ENCODE measurements around the gene TBL1X. TPM values are rescaled to one million over a fixed set of nuclear protein-coding genes. Genes with fewer than 3 reads are reported as not detected.

The TBL1X gene
- total and polyA plus RNA-seq, 2 of the 8 experiments (the other 6 are each of a cell fraction or from before 2014, with no cell fraction given): 13.3 to 25.6 TPM

- no peak for TF ChIP-seq CHD7 (IDR thresholded peaks at IDR 0.05; ENCODE audit: insufficient replicate concordance, low read length)
- TF ChIP-seq TAF7 (optimal IDR thresholded peaks at IDR 0.05; ENCODE audit: borderline replicate concordance, low read depth, low read length): no peak
- TF ChIP-seq JUND (IDR thresholded peaks at IDR 0.05; ENCODE audit: low read length): no peak
- TF ChIP-seq HDAC2 (IDR thresholded peaks at IDR 0.05; ENCODE audit: borderline replicate concordance in 1 of 2, low read depth in 2 of 2, low read length in 2 of 2): no peak
- TF ChIP-seq GTF2F1 (IDR thresholded peaks at IDR 0.05; ENCODE audit: borderline replicate concordance, low read depth, low read length): no peak
- no peak for TF ChIP-seq SUZ12 (IDR thresholded peaks at IDR 0.05; ENCODE audit: low read length)
- TF ChIP-seq CBX5 (IDR thresholded peaks at IDR 0.05; ENCODE audit: low read depth, low read length): no peak
- TF ChIP-seq BCL11A (IDR thresholded peaks at IDR 0.05; ENCODE audit: low read depth in 2 of 2, low read length in 2 of 2): no peak
- no peak for TF ChIP-seq PHF8 (conservative IDR thresholded peaks at IDR 0.05; ENCODE audit: low read depth, low read length)
- TF ChIP-seq SP2 (IDR thresholded peaks at IDR 0.05; ENCODE audit: low read length): no peak
These were observed 181.8 kb downstream of the TBL1X start (continued) for GRCh38 chrX:9646471-9647224.

Data from H1 (cell line).